SK-N-SH (cell line): Measurements from ENCODE around the gene ZDHHC14. TPM values are rescaled to one million over a fixed set of nuclear protein-coding genes. Genes with fewer than 3 reads are reported as not detected.

ENCODE experiments used
- CTCF ChIA-PET: fragments of 300-600, 350-600 bp; formaldehyde crosslinking; extraction: SDS; loops from one replicate; lab custom pipeline; 2021; lab: Yijun Ruan, JAX
- POLR2A ChIA-PET: fragments of 350-600 bp; sonication (Branson Sonifier 250); formaldehyde crosslinking; extraction: SDS; loops from one replicate; lab custom pipeline; 2020; ENCODE audit warnings: antibody characterized with exemption, inconsistent platforms; lab: Yijun Ruan, JAX
- DNase-seq: peaks from one replicate; pipeline ENCODE4 v3.0.0; 2012
- H2AFZ ChIP-seq: fragments of 200-600 bp; sonication (generic); 2 replicates; pipeline ENCODE4 v1.8.1; 2016; ENCODE audit warnings: antibody characterized with exemption, mild to moderate bottlenecking, low read depth
- H3F3A ChIP-seq: fragments of 200-600 bp; sonication (generic); replicated peaks from 2 replicates; pipeline ENCODE3; 2016; ENCODE audit warnings: antibody characterized with exemption, mild to moderate bottlenecking; ENCODE audit not compliant: insufficient read depth
- H3K27ac ChIP-seq, 2 experiments: fragments of 200-500 bp in 1 of 2; fragments of 200-600 bp in 1 of 2; sonication (Bioruptor generic) in 1 of 2; sonication (generic), shearing (Covaris generic) in 1 of 2; 2 replicates each; pipeline versions ENCODE4 v1.5.1 to v1.6.1; 2014 to 2016; ENCODE audit warnings: low read depth in 2 of 2, inconsistent platforms in 1 of 2, low read length in 1 of 2, mild to moderate bottlenecking in 1 of 2, mixed read lengths in 1 of 2
- H3K27me3 ChIP-seq: fragments of 200-600 bp; sonication (generic), shearing (Covaris generic); 2 replicates; pipeline ENCODE4 v1.6.1; 2016; ENCODE audit warnings: mixed run types; ENCODE audit not compliant: insufficient read depth
- H3K36me3 ChIP-seq, 2 experiments: fragments of 200-500 bp in 1 of 2; fragments of 200-600 bp in 1 of 2; sonication (Bioruptor generic) in 1 of 2; sonication (generic) in 1 of 2; replicated peaks in 1 of 2; 2 replicates each; pipeline versions ENCODE3 to v1.5.1; 2014 to 2016; ENCODE audit warnings: low read length in 1 of 2, mild to moderate bottlenecking in 1 of 2; ENCODE audit not compliant: insufficient read depth in 2 of 2, control insufficient read depth in 1 of 2
- H3K4me1 ChIP-seq, 2 experiments: fragments of 200-500 bp in 1 of 2; fragments of 200-600 bp in 1 of 2; sonication (Bioruptor generic) in 1 of 2; sonication (generic), shearing (Covaris generic) in 1 of 2; 2 replicates each; pipeline versions ENCODE4 v1.5.1 to v1.6.1; 2014 to 2016; ENCODE audit warnings: low read depth in 1 of 2, low read length in 1 of 2, mixed run types in 1 of 2; ENCODE audit not compliant: insufficient read depth in 2 of 2, control insufficient read depth in 1 of 2
- H3K4me2 ChIP-seq: fragments of 200-600 bp; sonication (generic), shearing (Covaris generic); 2 replicates; pipeline ENCODE4 v1.6.1; 2017; ENCODE audit warnings: mixed run types
- H3K4me3 ChIP-seq, 2 experiments: fragments of 200-500 bp in 1 of 2; fragments of 200-600 bp in 1 of 2; sonication (Bioruptor generic) in 1 of 2; sonication (generic), shearing (Covaris generic) in 1 of 2; 2 replicates each; pipeline versions ENCODE4 v1.5.1 to v1.8.1; 2014 to 2016; ENCODE audit warnings: low read depth in 2 of 2, inconsistent platforms in 1 of 2, low read length in 1 of 2, mild to moderate bottlenecking in 1 of 2, mixed read lengths in 1 of 2, moderate library complexity in 1 of 2
- H3K79me2 ChIP-seq: fragments of 200-600 bp; sonication (generic); 2 replicates; pipeline ENCODE4 v1.8.1; 2017; ENCODE audit warnings: mild to moderate bottlenecking; ENCODE audit not compliant: insufficient read depth
- H3K9ac ChIP-seq: fragments of 200-600 bp; sonication (generic); 2 replicates; pipeline ENCODE4 v1.6.1; 2017; ENCODE audit warnings: mixed run types
- H3K9me2 ChIP-seq: fragments of 200-600 bp; sonication (generic); 2 replicates; pipeline ENCODE4 v1.6.1; 2017; ENCODE audit warnings: mixed run types
- H3K9me3 ChIP-seq: fragments of 200-600 bp; sonication (generic); 2 replicates; pipeline ENCODE4 v1.6.1; 2017; ENCODE audit warnings: mixed run types, mild to moderate bottlenecking, moderate library complexity
- H4K20me1 ChIP-seq: fragments of 200-600 bp; sonication (generic); 2 replicates; pipeline ENCODE4 v1.6.1; 2017; ENCODE audit warnings: mild to moderate bottlenecking, mixed run types; ENCODE audit not compliant: insufficient read depth
- EP300 ChIP-seq, 2 experiments: IDR thresholded peaks; 2 replicates each; pipeline versions ENCODE4 v1.4.0 to v1.6.1; 2012; ENCODE audit warnings: borderline replicate concordance in 1 of 2, low read depth in 1 of 2, low read length in 1 of 2
- EZH2phosphoT487 ChIP-seq: fragments of 200-600 bp; sonication (generic); IDR thresholded peaks from 2 replicates; pipeline ENCODE4 v1.6.1; 2017; ENCODE audit warnings: low read depth, mixed run types, mild to moderate bottlenecking, antibody characterized with exemption, moderate library complexity, borderline replicate concordance
- FOSL2 ChIP-seq: IDR thresholded peaks from 2 replicates; pipeline ENCODE4 v1.4.0; 2012; ENCODE audit warnings: low read depth, mild to moderate bottlenecking, moderate library complexity, borderline replicate concordance
- FOXJ3 ChIP-seq: sonication (generic); formaldehyde crosslinking; IDR thresholded peaks from 2 replicates; pipeline ENCODE4 v1.5.1; 2020; ENCODE audit warnings: mild to moderate bottlenecking, missing genetic modification reagents
- GATA2 ChIP-seq: sonication (generic); formaldehyde crosslinking; IDR thresholded peaks from 2 replicates; pipeline ENCODE4 v1.5.0; 2020; ENCODE audit warnings: mild to moderate bottlenecking, missing genetic modification reagents
- JUND ChIP-seq: IDR thresholded peaks from 2 replicates; pipeline ENCODE4 v1.4.0; 2012
- MAX ChIP-seq: IDR thresholded peaks from 2 replicates; pipeline ENCODE4 v1.4.0; 2012; ENCODE audit warnings: low read depth
- RCOR1 ChIP-seq: fragments of 150-350 bp; IDR thresholded peaks from 2 replicates; pipeline ENCODE4 v1.6.1; 2017; ENCODE audit warnings: antibody characterized with exemption, low read length
- TCF12 ChIP-seq: IDR thresholded peaks from 2 replicates; pipeline ENCODE4 v1.4.0; 2012
- YY1 ChIP-seq: IDR thresholded peaks from 2 replicates; pipeline ENCODE4 v1.4.0; 2012; ENCODE audit warnings: low read depth, mild to moderate bottlenecking
- WGBS: methylation state at CpG from one replicate; pipeline ENCODE4 v1.1.6; 2017; ENCODE audit warnings: low lambda C conversion rate; 5-methylcytosine and 5-hydroxymethylcytosine counted together
- polyA plus RNA-seq, 3 experiments: library from polyadenylated mRNA; depleted of rRNA; stranded (reverse); fragments of >200 nt; gene quantifications; 2 replicates each; pipeline ENCODE4 v1.2.3, GENCODE V29; 2012
- TF ChIP-seq, protein P1 (sequence below): IDR thresholded peaks from 2 replicates; pipeline ENCODE4; 2012

Gene ZDHHC14
- polyA plus RNA-seq, 1 of the 3 experiments (the other 2 are of a cell fraction) = 5.4 TPM

DNA sequence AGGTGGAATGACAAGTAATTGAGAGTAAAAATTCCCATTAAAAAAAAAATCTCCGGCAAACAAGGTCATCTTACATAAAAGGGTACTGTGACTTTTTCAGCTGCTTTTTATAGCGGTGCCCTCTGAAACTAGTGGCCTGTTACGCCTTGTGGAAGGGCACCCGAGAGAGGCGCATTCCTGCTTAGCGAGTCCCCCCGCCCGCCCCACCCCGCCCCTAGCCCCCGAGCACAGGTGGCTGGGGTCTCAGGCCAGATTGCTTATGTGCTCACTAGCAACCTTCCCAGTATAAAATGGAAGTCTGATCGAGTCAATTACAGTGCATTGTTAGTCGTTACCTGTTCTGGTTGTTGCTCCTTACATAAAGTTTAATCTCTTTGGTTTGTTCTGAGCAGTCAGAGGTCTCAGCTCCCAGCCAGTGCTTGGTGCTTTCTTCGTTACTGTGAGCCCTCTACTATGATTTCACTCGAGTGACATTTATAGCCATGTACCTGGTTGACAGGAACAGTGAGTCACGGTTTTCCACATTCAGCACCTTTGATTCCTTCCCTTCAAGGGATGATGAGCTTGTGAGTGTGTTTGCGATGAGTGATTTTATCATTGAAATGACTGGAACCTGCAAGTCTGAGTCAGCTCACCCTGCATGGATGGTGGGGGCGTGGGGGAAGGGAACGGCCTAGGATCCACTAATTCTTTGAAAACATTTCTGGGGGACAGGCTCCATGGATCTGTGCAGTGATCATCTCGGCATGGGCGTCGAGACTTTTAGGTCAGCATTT is 47.6 kb downstream of the ZDHHC14 start:
- H3K4me2 ChIP-seq = no peak overlapping the region
- H3K79me2 ChIP-seq = no peaks in the 10 kb centered on the region
- H3K9ac ChIP-seq = no peak overlapping the region
- no peak overlapping the region for H3K4me3 ChIP-seq
- POLR2A ChIA-PET = no interaction called here
- H3K4me1 ChIP-seq = peaks cover 0 to 27% of the 10 kb centered on the region in 2 experiments; a peak in 2 of 4 replicates
- H4K20me1 ChIP-seq = no peaks in the 10 kb centered on the region
- CTCF ChIA-PET = no interaction called here
- H2AFZ ChIP-seq = no peak overlapping the region
- no peaks in the 10 kb centered on the region for H3K9me3 ChIP-seq
- H3K9me2 ChIP-seq = no peaks in the 10 kb centered on the region
- WGBS = 65% methylated on average over 15 of the region's 21 CpGs
- TF ChIP-seq GATA2 (CRISPR knock-in tag) = no peak
- peak; percentile 63; the same call in 1 of the 2 replicates for TF ChIP-seq FOSL2
- TF ChIP-seq EZH2phosphoT487 = no peak
- TF ChIP-seq JUND = peak; percentile 54; the same call in 1 of the 2 replicates
- no peak for TF ChIP-seq YY1
- TF ChIP-seq TCF12 = peak; percentile 36; the same call in 1 of the 2 replicates
- TF ChIP-seq MAX = no peak
- TF ChIP-seq, protein P1, sequence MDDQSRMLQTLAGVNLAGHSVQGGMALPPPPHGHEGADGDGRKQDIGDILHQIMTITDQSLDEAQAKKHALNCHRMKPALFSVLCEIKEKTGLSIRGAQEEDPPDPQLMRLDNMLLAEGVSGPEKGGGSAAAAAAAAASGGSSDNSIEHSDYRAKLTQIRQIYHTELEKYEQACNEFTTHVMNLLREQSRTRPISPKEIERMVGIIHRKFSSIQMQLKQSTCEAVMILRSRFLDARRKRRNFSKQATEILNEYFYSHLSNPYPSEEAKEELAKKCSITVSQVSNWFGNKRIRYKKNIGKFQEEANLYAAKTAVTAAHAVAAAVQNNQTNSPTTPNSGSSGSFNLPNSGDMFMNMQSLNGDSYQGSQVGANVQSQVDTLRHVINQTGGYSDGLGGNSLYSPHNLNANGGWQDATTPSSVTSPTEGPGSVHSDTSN = peak; percentile 45; the same call in 1 of the 2 replicates
- H3K36me3 ChIP-seq = no peaks in the 10 kb centered on the region
- no peak overlapping the region for H3K27ac ChIP-seq
- no peaks in the 10 kb centered on the region for H3K27me3 ChIP-seq
- DNase-seq = no peak
- H3F3A ChIP-seq = no peaks in the 10 kb centered on the region

DNA sequence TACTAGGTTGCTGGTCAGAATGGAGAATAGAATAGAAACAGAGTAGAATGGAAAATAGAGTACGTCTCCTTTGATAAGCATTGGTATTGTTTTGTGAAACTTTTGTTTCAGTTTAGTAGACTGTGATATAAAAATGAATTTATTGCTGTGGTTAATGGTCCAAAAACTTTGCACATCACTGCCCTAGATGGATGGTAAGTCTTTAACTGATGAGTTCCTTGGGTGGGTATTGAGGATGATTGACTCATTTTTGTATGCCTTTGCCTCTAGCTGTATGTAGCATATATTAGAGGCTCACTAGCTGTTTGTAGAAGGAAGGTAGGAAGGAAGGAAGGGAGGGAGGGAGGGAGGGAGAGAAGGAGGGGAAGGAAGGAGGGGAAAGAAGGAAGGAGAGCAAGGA is 48.3 kb downstream of the ZDHHC14 start:
- Histone ChIP-seq H3K9me2 (no peaks in the 10 kb centered on the region), H3K9ac (no peak overlapping the region), H3K4me3 (no peak overlapping the region), H3K4me1 (peaks cover 0 to 29% of the 10 kb centered on the region in 2 experiments; a peak in 2 of 4 replicates), H3K27ac (no peak overlapping the region), H3K79me2 (no peaks in the 10 kb centered on the region), H3K36me3 (no peaks in the 10 kb centered on the region), H4K20me1 (no peaks in the 10 kb centered on the region), H2AFZ (no peak overlapping the region), H3K4me2 (no peak overlapping the region), H3F3A (no peaks in the 10 kb centered on the region), H3K27me3 (no peaks in the 10 kb centered on the region), H3K9me3 (no peaks in the 10 kb centered on the region)
- CTCF ChIA-PET = interaction anchor here (0.6 kb wide), 1 partner anchor 11 kb away, joined by 3 read pairs; no protein-coding TSS in a partner anchor
- TF ChIP-seq EP300 (IDR thresholded peaks at IDR 0.05; ENCODE audit: borderline replicate concordance in 1 of 2, low read depth in 1 of 2, low read length in 1 of 2) (no peak), FOXJ3 (no peak), FOSL2 (no peak), RCOR1 (no peak)
- DNase-seq = no peak
- POLR2A ChIA-PET = no interaction called here
- 85% methylated on average over 1 of the region's 1 CpG for WGBS
